HG02678 (cell line): Measurements from ENCODE around the gene PLA2G12A.

Experiments
- ATAC-seq: cut with Tn5 transposase; IDR thresholded peaks from one replicate; pipeline ENCODE4 v1.9.1; 2021; ENCODE audit warnings: mild to moderate bottlenecking, moderate library complexity; ENCODE audit not compliant: unreplicated experiment

Gene PLA2G12A

DNA sequence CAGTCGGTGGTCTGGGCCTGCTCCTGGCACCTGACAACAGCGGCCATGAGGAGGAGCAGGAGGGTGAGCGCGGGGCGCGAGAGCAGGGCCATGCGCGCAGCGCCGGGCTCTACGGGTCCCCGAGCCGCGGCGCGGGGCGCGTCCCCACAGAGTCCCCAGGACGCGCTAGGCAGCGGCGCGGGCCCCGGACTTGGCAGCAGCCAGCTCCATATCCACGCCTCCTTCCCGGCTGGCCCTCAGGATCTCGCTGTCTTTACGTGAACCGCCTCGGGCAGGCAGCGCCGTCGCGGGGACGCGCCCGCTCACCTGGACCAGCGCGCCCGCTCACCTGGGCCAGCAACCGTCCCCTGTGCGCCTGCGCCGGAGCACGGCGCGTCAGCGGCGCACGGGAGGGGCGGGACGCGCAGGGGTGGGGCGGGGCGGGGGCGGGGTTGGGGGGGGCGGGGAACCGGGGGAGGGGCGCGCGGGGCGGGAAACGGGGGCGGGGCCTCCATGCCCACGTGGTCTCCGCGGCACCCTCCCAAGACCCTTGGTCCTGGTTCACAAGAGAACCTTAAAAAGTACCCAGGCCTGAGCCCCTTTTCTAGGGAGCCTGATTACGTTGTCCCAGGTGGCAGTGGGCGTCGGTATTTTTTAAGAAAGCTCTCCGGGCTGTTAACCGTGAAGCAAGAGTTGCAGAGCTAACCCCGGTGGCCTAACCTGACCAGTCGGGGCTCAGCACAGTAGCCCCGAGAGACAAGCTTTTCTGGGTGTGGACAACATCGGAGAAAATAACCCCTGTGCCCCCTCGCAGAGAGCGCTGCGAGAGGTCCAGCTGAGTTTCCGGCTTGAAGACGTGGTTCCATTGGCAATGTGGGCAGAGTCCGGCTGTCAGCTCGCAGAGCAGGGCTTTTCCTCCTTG lies at the start of gene PLA2G12A:
PLA2G12A (minus strand) TSS at position 353 of the 901 bp plus-strand sequence; CDS start at position 92, 261 bp downstream.
- peak; percentile 84 for ATAC-seq

DNA sequence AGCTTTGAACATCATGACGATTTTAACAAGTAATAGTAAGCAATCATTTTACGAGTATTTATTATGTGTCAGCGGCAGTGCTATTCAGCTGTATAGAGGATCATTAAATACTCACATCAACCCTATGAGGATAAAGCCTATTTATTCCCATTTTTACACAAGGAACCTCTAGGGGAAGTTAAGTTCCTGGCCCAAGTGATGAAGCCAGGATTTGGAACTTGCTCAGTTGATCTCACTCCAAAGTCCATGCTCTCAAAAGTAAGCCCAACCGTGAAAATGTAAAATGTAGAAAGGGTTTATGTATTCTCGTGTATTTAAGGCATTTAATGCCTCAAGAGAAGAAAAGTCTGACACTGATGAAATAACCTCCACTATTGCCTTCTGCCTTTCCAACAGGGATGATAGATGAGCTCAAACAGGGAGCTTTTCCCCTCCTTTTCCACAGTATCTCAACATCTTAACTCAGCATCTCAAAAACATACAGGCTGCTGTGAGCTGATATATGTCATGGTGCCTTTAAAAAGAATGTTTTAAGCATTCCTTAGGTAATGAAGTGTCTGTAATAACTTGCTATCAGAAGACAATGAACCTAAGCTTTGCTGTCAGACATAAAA lies 35.0 kb upstream of the PLA2G12A start:
- no peak for ATAC-seq

DNA sequence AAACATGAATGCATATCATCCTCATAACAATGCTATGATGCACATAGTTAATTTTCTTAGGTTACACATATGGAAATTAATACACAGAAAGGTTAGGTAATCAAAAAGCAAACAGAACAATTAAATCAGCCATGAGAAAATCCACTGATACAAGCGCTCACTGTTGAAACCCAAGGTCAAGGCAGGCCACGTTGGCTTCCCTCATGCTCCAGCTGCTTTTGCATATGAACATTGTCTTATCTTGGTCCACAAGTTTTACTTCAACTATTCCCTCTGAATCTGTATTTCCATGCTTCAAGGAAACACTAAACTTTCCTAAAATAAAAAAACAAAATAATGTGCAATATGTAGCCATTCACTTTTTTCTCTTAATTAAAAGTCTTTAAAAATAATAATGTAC lies 34.5 kb upstream of the PLA2G12A start:
- no peak for ATAC-seq

DNA sequence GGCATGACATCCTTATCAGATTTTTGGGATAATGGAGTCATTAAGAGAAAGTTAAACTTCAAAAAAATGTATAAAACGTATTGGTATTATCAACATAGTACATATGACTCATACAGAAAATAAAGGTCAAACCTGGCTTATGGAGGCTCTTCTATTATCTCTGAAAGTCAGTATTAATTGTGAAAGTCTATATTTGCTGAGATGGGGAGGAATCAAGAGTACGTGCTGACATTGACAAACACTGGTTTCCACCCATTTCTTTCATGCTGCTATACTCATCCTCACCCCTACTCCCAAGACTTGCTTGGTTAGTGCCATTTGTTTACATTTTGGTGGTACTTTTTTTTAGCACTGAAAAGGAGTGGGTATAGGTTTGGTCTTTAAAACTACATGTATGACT lies 30.8 kb upstream of the PLA2G12A start:
- ATAC-seq, result no peak

DNA sequence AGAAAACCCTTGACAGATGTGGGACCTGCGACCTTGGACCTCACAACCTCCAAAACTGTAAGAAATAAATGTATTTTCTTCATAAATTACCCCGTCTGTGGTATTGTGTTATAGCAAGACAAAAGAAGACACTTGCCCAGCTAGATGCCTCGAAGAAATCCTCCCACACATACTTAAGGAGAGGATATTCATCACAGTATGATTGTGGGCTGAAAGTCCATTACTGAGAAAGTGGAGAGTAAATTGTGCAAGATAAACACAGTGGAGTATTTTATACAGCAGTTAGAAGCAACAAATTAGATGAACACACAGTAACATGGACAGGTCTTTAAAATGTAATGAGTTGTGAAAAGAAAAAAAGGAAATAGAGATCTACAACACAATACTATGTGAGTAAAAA lies 25.8 kb upstream of the PLA2G12A start:
- ATAC-seq, result no peak

DNA sequence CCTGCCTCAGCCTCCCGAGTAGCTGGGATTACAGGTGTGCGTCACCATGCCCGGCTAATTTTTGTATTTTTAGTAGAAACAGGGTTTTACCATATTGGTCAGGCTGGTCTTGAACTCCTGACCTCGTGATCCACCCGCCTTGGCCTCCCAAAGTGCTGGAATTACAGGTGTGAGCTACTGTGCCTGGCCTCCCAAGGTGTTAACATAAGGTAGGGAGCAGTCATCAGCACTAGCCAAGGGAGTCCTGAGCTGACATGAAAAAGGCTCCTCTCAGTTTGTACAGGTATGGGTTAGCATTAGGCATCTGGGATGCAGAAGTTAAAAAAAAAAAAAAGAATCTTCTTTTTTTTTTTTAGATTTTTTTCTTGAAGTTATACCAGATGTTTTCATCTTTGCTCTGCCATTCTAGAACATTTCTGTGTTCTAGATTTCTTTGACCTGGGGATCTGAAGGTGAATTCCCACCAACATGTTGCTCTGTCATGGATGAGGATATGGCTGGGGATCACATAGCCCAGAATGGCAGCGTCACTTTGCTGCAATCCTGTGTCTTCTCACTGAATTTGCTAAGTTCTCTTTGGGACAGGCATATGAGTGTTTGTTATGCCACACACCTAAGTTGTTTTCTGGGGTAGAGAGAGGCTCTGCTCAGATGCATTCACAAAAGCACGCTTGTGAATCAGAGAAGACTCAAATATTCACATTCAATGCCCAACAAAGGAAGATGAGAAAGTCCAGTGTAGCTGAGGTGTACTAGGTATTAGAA lies 24.4 kb upstream of the PLA2G12A start:
- no peak for ATAC-seq

DNA sequence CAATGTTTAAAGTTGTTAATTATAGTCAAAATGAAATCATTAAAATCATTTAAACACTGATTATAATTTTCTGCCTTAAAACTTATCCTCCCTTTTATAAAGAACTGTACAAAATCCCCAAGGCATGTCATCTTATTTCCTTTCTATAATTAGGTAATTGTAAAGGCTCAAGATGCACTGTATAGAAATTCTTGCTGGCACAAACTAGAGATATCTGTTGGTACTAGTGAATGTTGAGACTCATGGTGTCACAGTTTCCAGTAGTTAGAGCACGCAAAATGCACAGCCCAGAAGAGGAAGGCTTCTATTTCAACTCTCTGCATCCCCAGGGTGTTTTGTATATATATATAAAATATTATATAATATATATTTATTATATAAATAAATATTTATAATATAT lies 22.7 kb upstream of the PLA2G12A start:
- no peak for ATAC-seq

DNA sequence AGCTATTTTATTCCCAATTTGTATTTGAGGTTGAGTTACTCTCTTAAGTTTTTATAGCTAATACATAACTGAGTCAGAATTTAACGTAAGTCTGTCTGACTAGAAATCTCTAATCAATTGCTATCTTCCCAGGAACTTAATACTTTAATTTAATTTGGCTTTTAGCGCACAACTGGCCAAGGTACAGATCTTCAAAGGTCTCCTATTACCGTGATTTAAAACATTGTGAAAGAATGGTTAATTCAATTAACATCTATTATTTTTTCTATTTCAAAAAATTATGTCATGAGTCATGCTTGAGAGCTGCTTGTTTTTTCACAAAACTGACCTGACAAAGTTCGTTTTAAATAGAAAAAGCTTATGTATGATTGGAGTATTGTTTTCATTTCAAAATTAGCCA lies 22.0 kb upstream of the PLA2G12A start:
- ATAC-seq, result no peak

DNA sequence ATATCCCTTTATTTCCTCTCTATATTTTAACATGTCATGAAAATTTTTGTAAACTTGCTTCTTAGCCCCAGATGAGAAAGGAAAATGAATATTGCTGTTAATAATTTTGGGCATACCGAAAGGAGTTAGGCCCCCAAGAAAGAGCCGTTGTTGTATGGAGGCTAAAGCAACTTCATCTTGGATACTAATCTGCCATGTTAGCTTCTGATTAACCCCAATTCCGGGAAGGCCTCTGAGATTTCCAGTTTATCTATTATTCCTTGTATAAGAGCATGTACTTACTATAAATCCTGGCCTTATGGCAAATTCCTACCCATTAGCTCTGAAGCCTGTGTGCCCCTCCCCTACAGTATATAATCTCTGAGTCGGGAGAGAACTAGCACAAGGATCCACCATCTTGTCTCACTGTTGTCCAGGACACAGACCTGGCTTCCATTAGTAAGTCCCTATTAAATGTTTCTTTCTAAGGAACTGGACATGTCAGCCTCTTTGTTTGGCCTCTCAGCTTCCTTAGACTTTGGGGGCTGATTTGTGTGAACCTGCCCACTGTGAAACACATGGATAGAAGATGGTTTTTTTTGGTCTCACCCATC lies 20.9 kb upstream of the PLA2G12A start:
- ATAC-seq, result no peak

DNA sequence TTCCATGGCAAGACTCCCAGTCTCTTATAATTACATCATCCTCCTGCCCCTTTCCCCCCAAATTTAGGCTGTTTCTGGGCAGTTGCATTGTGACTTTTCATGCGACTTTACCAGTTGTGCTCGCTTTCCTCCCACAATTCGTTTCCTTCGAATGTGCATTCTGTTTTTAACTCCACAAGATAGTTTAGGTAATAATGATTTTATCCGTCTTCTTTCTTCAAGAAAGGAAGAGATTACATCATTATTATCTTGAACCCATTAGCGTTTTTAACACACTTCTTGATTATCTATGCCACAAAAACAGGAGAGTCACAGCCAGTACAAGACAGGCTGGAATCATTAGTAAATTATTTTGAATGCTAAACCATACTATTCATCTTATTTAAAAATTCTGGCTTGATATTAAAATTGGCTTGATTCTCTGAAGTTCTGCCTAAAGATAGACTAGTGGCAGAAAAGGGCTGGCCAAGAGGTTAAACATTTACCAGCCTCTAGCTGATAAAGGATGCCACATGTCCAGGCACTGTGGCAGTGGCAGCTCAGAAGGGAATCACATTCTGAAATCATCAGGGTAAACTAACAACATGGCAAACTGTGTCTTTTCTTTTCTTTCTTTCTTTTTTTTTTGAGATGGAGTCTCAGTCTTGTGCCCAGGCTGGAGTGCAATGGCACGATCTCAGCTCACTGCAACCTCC lies 19.7 kb upstream of the PLA2G12A start:
- no peak for ATAC-seq

DNA sequence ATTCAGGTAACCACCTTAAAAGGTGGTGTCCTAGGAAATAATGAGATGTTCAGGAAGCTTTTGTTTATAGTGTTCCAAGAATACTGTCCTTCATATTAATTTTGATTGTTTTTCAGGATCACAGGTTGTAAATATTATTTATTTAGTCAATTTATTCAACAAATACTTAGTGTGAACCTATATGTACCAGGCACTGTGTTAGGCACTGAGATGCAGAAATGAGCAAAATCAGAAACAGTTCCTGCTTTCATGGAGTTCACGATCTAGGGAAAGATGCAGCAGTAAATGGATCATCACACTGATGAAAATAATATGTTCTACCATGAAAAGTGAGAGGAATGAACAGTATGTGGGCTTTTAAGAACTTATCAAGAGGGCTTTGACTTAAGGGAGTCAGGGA lies 18.2 kb upstream of the PLA2G12A start:
- ATAC-seq, result no peak

DNA sequence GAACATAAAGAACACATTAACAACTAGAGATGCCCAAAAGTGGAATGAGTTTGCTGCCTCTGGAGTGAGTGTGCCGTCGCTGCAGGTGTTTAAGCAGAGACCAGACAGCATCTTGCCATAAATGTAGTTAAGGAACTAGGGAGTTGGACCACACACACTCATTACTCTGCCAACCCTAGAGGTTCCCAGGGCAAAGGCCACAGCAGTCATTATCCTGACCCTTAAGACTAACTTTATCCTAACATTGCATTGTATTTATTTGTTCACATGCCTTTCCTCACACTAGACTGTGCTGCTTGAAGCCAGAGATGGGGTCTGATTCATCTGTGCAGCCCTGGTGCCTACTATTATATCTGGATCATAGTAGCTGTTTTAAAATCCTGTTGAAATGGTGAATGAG lies 16.9 kb upstream of the PLA2G12A start:
- ATAC-seq, result no peak

DNA sequence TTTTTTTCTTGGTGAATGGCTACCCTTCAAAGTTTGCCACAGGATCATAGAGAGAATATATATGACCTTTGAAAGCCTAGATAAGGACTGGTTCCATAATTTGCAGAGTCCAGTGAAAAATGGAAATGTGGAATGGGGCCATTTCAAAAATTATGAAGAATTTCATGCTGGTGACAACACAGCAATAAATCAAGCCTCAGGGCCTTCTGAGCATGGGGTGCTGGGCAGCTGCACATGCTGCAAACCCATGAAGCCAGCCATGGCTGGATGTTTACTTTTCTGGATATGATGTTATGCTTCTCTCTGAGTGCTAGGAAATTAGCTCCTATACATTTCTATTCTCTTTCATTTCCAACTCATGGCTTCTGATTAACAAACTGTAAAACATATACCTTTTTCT lies 16.0 kb upstream of the PLA2G12A start:
- ATAC-seq, result no peak

DNA sequence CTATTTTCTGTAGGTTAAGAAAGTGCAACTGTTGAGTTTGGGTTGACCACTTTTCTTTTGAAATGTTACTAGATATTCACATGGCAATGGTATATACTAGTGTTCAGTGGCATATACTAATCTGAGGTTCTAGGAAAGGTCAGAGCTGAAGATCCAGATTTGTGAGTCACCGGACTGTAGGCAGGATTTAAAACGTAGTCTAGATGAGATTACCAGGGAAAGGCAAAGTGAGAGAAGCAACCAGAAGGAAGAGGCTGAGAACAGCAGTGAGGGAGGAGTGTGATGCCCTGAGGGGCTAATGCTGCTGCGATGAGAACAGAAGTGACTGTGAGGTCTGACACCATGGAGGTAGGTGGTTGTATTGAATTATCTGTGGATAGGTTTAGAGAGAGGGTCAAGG lies 9.7 kb upstream of the PLA2G12A start:
- no peak for ATAC-seq

DNA sequence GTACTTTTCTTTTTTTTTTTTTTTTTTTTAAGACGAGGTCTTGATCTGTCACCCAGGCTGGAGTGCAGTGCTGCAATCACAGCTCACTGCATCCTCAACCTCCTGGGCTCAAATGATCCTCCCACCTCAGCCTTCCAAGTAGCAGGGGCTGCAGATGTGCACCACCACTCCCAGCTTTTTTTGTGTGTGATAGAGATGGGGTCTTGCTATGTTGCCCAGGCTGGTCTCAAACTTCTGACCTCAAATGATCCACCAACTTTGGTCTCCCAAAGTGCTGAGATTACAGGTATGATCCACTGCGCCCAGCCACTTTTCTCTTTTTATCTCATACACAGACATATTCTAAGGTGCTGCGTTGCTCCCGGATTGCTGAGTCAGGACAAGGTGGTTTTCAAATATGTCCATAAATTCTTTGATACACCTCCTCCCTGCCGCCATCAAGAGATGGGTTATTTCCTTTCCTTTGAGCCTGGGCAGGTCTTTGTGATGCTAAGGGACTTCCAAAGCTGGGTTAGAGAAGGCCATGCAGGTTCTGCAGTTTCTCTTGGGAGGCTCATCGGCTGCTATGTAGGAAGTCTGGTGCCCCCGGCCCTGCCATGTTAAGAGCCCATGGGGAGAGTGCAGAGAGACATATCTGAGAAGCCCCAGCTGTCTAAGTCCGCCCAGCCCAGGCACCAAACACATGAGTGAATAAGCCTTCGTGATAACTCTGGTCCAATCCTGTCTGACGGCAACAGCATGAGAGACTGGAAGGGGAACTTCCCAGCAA lies 8.4 kb upstream of the PLA2G12A start:
- no peak for ATAC-seq

DNA sequence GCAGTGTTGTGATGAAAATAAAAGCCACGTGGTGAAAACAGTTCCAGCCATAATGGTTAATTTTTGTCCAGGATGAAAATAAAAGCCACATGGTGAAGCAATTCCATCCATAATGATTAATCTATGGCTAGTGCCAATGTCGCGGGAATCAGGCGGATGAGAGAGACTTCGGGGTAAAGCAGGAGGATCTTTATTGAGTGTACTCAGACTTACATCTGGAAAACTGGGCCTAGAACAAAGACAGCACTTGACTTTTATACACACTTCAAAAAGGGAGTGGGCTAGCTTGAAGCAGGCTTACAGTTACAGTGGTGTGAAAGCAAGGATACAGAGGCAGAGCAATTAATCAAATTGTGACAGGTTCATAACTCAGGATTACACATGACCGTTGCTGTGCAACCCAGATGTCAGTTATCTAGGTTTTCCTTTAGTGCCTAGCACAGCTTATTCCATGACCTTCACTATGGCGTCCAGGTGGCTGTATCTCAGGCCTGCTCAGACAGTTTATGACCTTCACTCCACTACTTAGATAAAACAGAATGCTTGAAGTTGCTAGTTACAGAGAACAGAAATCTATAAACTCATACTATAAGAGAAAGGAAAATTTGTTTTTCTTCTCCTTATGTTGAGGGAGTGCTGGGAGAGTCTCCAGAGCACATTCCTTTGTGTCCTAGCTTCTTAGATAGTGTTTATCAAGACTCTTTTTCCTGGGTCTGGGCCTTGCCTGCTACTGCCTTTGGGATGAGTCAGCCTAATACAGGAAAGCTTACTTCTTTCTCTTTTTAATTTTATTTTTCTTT lies 5.9 kb upstream of the PLA2G12A start:
- ATAC-seq, result no peak

DNA sequence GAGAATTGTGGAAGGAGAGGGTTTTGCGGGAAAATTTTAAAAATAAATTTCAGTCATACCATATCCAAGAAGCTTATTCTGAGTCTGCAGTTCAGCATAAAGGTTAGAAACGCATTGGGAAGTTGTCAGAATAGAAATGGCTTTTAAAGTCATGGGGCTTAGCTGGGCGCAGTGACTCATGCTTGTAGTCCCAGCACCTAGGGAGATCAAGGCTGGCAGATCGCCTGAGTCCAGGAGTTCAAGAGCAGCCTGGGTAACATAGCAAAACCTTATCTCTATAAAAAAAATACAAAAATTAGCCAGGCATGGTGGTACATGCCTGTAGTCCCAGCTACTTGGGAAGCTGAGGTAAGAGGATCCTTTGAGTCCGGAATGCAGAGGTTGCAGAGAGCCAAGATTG lies 3.9 kb upstream of the PLA2G12A start:
- no peak for ATAC-seq

DNA sequence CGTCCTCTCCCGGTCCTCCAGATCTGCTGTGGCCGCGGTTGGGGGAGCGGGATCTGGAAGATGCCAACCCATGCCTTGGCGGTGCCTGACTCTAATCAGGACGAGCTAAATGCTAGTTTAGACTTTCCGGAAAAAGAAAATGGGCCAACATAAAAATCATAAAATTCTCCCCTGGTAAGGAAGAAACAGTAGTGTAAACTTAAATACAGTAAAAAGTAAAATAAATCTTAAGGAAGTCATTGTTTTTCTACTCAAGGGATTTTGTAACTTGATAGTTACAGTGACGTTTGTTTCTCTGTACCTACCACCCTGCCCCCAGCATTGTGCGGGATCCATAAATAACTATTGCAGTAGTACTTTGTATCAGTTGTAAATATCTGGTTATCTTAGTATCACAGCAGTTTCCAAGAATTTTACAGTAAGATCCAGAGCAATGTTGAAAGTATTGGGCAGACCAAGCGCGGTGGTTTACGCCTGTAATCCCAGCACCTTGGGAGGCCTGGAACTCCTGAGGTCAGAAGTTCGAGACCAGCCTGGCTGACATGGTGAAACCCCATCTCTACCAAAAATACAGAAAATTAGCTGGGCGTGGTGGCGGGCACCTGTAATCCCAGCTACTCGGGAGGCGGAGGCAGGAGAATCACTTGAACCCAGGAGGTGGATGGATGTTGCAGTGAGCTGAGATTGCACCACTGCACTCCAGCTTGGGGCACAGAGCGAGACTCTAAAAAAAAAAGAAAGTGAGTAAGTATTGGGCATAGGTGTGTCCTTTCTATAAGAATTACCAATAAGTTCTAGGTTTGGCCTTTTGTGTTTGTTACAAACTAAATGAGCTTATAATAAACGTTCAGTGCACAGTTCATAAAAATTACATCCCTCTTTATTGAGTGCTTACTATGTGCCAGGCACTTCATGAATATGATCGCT lies 1.0 kb upstream of the PLA2G12A start:
- no peak for ATAC-seq
